ENCODE measurements around the gene DMD. TPM values are rescaled to one million over a fixed set of nuclear protein-coding genes. Genes with fewer than 3 reads are reported as not detected.

The DMD gene
- total RNA-seq, 6 experiments from 2014 or later = 18.7 to 43.4 (median 32.9) TPM

GRCh38 chrX:31563792-31564191, 1647.6 kb downstream of the DMD start:
- Histone ChIP-seq H3K4me1 (no peaks in the 10 kb centered on the region), H3K9me3 (no peaks in the 10 kb centered on the region), H3K4me3 (no peak overlapping the region), H3K36me3 (no peaks in the 10 kb centered on the region), H3K27me3 (no peaks in the 10 kb centered on the region), H3K27ac (no peak overlapping the region)
- intact Hi-C loops (cut with DNase I) = no loop called here
- no peak for ATAC-seq
- 55% methylated on average over 2 of the region's 3 CpGs for WGBS (ENCODE audit: insufficient coverage, low coverage, low lambda C conversion rate, missing lambda C conversion rate)
- TF ChIP-seq POLR2A (IDR thresholded peaks at IDR 0.05) (no peak), CTCF (IDR thresholded peaks at IDR 0.05) (no peak)
- DNase-seq = no peak

- Histone ChIP-seq H3K36me3 (no peaks in the 10 kb centered on the region), H3K4me3 (no peak overlapping the region), H3K27me3 (no peaks in the 10 kb centered on the region), H3K27ac (no peak overlapping the region), H3K4me1 (no peaks in the 10 kb centered on the region), H3K9me3 (no peaks in the 10 kb centered on the region)
- TF ChIP-seq POLR2A (IDR thresholded peaks at IDR 0.05) (no peak), CTCF (IDR thresholded peaks at IDR 0.05) (no peak)
- WGBS (ENCODE audit: insufficient coverage, low coverage, low lambda C conversion rate, missing lambda C conversion rate) = 69% methylated on average over 3 of the region's 3 CpGs
- DNase-seq = no peak
- no peak for ATAC-seq
- intact Hi-C loops (cut with DNase I) = no loop called here
Observed at GRCh38 chrX:31555506-31555905, 1655.8 kb downstream of the DMD start.

- no peaks in the 10 kb centered on the region for H3K27me3 ChIP-seq
- DNase-seq (no peak), ATAC-seq (no peak)
- no peaks in the 10 kb centered on the region for H3K36me3 ChIP-seq
- H3K4me3 ChIP-seq = no peak overlapping the region
- no peaks in the 10 kb centered on the region for H3K9me3 ChIP-seq
- no peaks in the 10 kb centered on the region for H3K4me1 ChIP-seq
- no peak overlapping the region for H3K27ac ChIP-seq
- intact Hi-C loops (cut with DNase I) = no loop called here
- TF ChIP-seq POLR2A (IDR thresholded peaks at IDR 0.05) (no peak), CTCF (IDR thresholded peaks at IDR 0.05) (no peak)
- 75% methylated on average over 4 of the region's 4 CpGs for WGBS (ENCODE audit: insufficient coverage, low coverage, low lambda C conversion rate, missing lambda C conversion rate)
Observed at GRCh38 chrX:31551913-31552312, 1659.4 kb downstream of the DMD start.

- no peaks in the 10 kb centered on the region for H3K9me3 ChIP-seq
- no peak overlapping the region for H3K27ac ChIP-seq
- H3K4me3 ChIP-seq = no peak overlapping the region
- intact Hi-C loops (cut with DNase I) = no loop called here
- ATAC-seq = no peak
- H3K36me3 ChIP-seq = no peaks in the 10 kb centered on the region
- no peak for DNase-seq
- no peak for TF ChIP-seq CTCF (IDR thresholded peaks at IDR 0.05)
- no peak for TF ChIP-seq POLR2A (IDR thresholded peaks at IDR 0.05)
- no peaks in the 10 kb centered on the region for H3K4me1 ChIP-seq
- H3K27me3 ChIP-seq = no peaks in the 10 kb centered on the region
- WGBS (ENCODE audit: insufficient coverage, low coverage, low lambda C conversion rate, missing lambda C conversion rate) = 38% methylated on average over 2 of the region's 2 CpGs
Observed at GRCh38 chrX:31550158-31550557, 1661.2 kb downstream of the DMD start.

- intact Hi-C loops (cut with DNase I) = no loop called here
- H3K4me1 ChIP-seq = no peaks in the 10 kb centered on the region
- no peak for ATAC-seq
- no peak overlapping the region for H3K27ac ChIP-seq
- no peak for TF ChIP-seq CTCF (IDR thresholded peaks at IDR 0.05)
- no peak for TF ChIP-seq POLR2A (IDR thresholded peaks at IDR 0.05)
- H3K9me3 ChIP-seq = no peaks in the 10 kb centered on the region
- WGBS (ENCODE audit: insufficient coverage, low coverage, low lambda C conversion rate, missing lambda C conversion rate) = 20% methylated on average over 2 of the region's 3 CpGs
- no peaks in the 10 kb centered on the region for H3K36me3 ChIP-seq
- no peak for DNase-seq
- no peaks in the 10 kb centered on the region for H3K27me3 ChIP-seq
- no peak overlapping the region for H3K4me3 ChIP-seq
Observed at GRCh38 chrX:31547816-31548215, 1663.5 kb downstream of the DMD start.
